ENCODE data around the gene ZNF791.
"Not testable (repeated sequence)": the region's sequence is repeated elsewhere in the genome, so short reads cannot be mapped to it uniquely, and the experiment has no call there.

The ZNF791 gene

DNA sequence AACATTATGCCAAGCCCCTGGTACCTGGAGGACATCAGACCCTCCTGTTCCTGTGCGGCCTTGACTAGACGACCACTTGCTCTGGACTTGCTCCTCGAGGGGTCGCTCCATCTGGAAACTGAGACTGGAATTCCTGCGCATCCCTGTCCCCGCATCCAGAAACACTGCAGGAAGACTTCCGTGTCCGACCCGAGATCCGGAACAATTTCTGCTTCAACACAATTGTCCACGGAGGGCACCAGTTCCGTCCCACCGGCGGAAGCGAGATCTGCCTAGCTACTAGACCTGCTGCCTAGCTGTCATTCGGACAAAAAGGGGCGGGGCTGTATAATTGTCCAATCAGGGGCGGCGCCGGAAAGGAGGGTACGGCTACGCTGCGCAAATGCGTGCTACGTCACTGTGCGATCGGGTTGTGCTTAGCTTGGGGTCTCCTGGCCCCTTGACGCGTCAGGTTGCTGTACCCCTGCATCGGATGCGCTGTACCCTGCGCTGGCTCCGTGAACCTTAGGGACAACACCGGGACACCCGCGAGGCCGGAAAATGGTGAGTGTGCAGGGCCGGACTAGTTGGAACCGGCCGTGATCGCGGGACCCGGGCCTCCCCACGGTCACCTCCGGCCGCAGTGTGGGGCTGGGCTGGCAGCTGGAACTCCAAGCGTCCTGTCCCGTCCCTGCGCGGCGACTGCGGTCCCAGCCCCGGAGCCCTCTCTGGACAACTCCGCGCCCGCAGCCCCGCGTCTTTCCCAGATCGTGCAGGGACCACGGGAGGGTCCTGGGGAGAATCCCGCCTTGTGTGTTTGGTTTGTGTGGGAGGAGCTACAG lies at the start of gene ZNF791, which contains the start of gene ZNF490:
ZNF791 (plus strand) TSS at position 381 of the 821 bp plus-strand sequence; CDS start at position 541, 160 bp downstream.
ZNF490 (minus strand) TSS at position 274 of the 821 bp plus-strand sequence; CDS start at position 141, 133 bp downstream.
- peak; percentile 97 to 98 for DNase-seq

- DNase-seq = peak; percentile 85 to 90
These were observed 46.6 kb upstream of the ZNF791 start for GRCh38 chr19:12564016-12564664.

DNA sequence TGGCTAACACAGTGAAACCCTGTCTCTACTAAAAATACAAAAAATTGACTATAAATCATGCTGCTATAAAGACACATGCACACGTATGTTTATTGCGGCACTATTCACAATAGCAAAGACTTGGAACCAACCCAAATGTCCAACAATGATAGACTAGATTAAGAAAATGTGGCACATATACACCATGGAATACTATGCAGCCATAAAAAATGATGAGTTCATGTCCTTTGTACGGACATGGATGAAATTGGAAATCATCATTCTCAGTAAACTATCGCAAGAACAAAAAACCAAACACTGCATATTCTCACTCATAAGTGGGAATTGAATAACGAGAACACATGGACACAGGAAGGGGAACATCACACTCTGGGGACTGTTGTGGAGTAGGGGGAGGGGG lies 44.3 kb upstream of the ZNF791 start:
- not testable (repeated sequence) for DNase-seq

- DNase-seq = no peak
These were observed 42.8 kb upstream of the ZNF791 start for GRCh38 chr19:12567951-12568350.

DNA sequence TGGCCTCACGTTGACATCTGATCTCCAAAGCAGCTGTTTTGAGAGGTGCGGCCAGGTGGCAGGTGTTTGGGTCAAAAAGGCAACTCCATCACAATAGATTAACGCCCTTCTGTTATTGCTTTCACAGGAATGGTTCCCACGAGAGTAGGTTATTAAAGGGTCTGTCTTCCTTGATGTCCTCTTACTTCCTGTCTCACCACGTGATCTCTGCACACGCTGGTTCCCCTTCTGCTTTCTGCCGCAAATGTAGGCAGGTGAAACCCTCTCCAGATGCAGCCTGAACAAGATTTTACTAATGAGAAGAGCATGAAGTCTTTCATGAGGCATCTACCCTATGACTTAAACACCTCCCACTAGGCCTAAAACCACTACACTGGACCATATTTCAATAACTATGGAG lies 36.7 kb upstream of the ZNF791 start:
- DNase-seq = peak in 1 of 2 donors; percentile 48

- no peak for DNase-seq
These were observed 32.1 kb upstream of the ZNF791 start for GRCh38 chr19:12578641-12579040.

- no peak for DNase-seq
These were observed 30.5 kb upstream of the ZNF791 start for GRCh38 chr19:12580180-12580694.

DNA sequence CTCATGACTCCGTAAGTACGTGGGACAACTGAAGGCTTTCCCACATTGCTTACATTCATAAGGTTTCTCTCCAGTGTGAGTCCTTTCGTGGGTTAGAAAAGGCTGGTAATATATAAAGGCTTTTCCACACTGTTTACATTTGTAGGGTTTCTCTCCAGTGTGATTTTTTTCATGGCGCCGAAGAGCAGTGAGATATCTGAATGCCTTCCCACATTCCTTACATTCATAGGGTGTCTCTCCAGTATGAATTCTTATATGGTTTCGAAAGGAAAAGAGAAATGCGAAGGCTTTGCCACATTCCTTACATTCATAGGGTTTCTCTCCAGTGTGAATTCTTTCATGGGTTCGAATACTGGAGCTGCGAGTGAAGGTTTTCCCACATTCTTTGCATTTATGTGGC lies 29.6 kb upstream of the ZNF791 start:
- no peak for DNase-seq

- no peak for DNase-seq
These were observed 14.2 kb upstream of the ZNF791 start for GRCh38 chr19:12596485-12596884.

DNA sequence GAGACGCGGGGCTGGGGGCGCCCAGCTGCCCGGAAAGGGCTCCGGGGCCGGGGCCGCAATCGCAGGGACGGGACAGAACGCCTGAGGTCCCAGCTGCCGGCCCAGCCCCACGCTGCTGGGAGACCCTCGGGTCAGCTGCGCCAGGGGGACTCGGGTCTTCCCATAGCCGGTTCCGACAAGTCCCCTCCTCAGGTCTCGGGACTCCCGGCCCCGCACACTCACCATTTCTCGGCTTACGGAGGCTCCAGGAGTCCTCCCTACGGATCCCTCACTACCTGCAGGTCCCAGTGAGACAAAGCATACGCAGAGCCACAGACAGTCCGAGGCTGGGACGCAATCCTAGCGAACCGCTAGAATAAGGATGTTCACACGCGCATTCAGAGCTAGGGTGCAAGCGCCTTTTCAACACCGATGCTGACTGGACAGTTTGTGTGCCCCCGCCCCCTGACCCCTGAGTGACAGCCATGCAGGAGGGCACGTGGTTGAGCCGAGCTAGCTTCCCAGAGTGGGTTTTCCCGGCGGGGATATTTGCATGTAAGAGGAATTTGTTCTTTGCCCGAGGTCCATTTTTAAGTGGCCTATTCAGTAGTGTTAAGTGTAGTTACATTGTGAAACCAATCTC lies 13.7 kb upstream of the ZNF791 start:
- no peak for DNase-seq

- no peak for DNase-seq
These were observed 13.1 kb upstream of the ZNF791 start for GRCh38 chr19:12597594-12597993.

- DNase-seq = peak; percentile 23 to 63
These were observed 7.0 kb upstream of the ZNF791 start for GRCh38 chr19:12603714-12604113.

DNA sequence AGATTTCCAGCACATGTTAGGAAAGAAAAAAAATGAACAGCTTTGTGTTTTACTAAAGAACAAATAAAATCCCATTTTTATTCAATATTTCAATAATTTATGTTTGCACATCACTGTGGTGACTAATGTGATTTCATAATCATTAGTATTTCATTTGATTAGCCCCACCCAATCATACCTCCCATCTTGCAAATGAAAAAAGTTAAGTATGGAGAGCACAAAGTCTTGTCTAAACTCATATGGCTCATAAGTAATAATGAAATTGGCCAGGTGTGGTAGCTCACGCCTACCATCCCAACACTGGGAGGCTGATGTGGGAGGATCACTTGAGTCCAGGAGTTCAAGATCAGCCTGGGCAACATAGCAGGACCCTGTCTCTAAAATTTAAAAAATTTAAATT lies 3.9 kb upstream of the ZNF791 start:
- DNase-seq = no peak

- no peak for DNase-seq
These were observed 3.1 kb upstream of the ZNF791 start for GRCh38 chr19:12607631-12608030.

GRCh38 chr19:12611361-12611699 lies 610 bp downstream of the ZNF791 start:
- DNase-seq = no peak

DNA sequence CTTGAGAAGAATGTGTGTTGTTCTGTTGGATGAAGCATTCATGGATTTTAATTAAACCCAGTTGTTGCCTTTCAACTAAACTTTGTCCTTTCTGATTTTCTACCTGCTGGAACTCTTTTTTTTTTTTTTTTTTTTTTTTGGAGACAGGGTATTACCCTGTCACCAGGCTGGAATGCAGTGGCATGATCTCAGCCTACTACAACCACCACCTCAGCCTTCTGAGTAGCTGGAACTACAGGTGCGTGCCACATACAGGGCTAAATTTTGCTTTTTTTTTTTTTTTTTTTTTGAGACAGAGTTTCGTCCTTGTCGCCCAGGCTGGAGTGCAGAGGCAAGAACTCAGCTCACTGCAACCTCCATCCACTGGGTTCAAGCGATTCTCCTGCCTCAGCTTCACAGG lies 6.9 kb downstream of the ZNF791 start:
- no peak for DNase-seq

DNA sequence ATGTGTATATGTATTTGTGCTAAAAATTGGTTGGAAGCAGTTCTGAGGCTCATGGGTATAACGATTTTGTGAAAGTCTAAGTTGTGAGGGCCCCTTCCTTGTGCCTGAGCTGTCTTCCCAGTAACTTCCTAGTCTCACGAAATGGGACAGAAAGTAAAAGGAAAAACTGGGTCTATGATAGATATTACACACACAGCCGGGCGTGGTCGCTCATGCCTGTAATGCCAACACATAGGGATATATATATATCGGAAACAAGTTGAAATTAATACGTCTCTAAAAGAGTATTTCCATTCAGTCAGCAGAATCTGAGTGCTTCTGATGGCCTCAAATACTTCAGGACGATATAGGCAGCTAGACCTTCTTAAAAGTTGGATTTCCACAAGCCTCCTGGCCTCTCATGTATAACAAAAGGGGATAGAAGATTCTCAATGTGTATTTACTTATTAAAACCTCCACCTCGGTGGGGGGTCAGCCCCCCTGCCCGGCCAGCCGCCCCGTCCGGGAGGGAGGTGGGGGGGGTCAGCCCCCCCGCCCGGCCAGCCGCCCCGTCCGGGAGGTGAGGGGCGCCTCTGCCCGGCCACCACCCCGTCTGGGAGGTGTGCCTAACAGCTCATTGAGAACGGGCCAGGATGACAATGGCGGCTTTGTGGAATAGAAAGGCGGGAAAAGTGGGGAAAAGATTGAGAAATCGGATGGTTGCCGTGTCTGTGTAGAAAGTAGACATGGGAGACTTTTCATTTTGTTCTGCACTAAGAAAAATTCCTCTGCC lies 10.7 kb downstream of the ZNF791 start:
- DNase-seq = not testable (repeated sequence)

DNA sequence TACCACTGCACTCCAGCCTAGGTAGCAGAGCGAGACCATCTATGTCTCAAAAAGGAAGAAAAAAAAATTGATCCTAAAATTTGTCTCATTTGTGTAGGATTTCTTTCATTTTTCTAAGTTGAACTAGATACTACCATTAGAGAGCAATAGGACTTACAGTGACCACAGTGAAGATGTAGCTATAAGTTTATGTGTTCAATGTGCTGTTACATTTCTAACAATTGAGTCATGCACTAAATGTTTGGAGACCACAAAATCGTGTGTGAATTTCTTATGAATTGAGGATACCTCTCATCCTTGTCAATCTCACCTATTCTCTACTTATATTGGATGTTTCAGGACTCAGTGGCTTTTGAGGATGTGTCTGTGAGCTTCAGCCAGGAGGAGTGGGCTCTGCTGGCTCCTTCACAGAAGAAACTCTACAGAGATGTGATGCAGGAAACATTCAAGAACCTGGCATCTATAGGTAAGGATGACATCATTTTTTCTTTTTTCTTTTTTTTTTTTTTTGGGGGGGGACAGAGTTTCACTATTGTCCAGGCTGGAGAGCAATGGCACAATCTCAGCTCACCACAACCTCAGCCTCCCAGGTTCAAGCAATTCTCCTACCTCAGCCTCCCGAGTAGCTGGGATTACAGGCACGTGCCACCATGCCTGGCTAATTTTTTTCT lies 12.8 kb downstream of the ZNF791 start:
- no peak for DNase-seq

DNA sequence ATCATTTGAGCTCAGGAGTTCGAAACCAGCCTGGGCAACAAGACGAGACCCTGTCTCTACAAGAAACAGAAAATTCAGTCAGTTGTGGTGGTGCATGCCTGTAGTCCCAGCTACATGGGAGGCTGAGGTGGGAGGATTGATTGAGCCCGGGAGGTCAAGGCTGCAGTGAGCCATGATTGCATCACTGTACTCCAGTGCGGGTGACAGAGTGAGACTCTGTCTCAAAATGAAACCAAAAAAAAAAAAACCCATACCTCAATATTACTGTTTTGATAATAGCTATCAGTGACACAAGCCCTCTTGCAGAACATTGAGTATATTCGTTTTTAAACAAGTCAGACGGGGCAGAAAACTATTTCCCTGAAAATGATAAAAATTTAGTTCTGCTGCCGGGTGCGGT lies 16.2 kb downstream of the ZNF791 start:
- no peak for DNase-seq

DNA sequence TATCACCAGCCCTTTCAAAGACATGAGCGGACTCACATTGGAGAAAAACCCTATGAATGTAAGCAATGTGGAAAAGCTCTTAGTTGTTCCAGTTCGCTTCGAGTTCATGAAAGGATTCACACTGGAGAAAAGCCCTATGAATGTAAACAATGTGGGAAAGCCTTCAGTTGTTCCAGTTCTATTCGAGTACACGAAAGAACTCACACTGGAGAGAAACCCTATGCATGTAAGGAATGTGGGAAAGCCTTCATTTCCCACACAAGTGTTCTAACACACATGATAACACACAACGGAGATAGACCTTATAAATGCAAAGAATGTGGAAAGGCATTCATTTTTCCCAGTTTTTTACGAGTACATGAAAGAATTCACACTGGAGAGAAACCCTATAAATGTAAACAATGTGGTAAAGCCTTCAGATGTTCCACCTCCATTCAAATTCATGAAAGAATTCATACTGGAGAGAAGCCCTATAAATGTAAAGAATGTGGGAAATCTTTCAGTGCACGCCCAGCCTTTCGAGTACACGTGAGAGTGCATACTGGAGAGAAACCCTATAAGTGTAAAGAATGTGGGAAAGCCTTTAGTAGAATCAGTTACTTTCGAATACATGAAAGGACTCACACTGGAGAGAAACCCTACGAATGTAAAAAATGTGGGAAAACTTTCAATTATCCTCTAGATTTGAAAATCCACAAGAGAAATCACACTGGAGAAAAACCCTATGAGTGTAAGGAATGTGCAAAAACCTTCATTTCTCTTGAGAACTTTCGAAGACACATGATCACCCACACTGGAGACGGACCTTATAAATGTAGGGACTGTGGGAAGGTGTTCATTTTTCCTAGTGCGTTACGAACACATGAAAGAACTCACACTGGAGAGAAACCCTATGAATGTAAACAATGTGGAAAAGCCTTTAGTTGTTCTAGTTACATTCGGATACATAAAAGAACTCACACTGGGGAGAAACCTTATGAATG lies 17.6 kb downstream of the ZNF791 start:
- DNase-seq = no peak

DNA sequence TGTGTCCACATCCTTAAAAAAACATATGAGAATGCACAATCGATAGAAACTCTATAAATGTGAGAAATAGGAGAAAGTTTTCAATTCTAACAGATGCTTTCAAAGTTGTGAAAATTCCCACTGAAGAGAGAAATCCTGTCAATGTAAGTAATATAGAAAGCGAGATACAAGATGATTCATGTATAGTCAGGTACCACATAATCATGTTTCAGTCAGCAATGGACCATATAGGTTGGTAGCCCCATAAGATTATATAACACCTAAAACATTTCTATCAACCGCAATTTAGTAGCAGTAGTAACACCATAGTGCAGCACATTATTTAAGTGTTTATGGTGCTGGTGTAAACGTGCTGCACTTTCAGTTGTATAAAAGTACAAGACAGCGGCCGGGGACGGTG lies 18.5 kb downstream of the ZNF791 start:
- no peak for DNase-seq
